NCI-H1105 treated with DMSO at 0.1 percent for 48 hours (cell line): ENCODE measurements around the gene B4GALT3.

Source experiments
- DNase-seq: peaks from one replicate; lab custom pipeline; 2025; lab: John Stamatoyannopoulos, UW

B4GALT3 gene

DNA sequence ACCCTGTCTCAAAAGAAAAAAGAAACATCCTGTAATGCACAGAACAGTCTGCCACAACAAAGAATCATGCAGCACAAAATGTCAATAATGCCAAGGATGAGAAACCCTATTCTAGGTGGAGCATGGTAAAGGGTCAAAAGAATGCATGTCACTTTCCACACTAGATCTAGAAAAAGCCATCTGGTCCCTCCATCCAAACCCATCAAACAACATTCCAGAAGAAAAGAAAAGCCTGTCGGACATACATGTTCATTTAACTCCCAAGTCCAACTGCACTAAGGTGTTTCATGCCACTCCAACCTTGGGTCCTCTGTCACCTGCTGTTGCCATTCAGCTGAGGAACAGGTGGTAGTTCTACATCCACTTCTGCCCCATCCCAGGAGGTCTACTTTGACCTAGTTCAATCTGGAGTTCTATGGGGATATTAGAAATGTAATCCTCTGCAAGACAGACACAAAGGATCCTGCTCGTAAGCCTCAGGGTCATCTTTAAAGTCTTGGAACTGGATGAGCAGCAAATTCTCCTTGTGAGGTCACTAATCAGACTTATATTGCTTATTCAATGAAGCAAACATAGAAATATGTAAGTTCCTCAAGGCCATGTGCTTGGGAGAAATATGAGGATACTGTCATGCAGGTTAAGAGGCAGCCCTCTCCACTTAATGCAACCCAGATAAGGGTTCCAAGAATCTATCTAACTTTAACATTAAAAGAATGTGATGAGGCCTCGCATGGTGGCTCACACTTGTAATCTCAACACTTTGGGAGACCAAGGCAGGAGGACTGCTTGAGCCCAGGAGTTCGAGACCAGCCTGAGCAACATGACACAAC is 48.5 kb downstream of the B4GALT3 start:
- DNase-seq = no peak

DNA sequence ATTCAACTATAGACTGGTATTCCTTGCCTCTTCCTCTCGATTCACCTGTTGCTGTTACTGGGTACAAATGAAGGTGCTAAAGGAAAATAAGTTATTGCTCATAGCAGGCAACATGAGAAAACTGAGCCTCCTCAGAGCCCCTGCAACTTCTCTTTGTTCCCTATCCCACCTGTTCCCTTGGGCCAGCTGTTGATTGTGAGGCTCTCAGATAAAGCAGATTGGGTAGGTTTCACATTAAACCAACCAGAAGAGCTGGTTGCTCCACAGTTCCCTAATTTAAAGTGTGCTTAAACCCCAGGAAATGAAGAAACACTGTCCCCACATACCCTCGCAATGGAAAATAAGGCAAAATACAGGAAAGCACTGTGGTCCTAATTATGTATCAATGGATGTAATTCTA is 49.7 kb downstream of the B4GALT3 start:
- DNase-seq = no peak

DNA sequence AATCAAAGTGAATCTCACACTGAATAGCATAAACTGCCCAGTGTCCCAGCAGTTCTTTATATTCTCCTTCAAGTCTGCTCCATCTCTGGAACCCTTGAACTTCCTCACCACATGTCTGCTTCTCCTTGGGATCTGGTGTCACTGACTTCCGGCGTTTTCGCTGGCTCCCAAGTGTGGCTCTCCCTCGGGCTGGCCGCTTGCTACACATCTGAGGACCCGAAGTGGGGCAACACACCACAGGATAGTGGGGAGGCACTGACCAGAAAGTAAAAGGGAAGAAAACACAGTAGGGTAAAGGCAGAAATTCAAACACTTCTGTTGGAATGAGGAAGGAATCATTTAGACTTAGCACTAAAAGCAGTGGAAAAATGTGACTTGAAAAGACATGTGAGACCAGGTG is 54.3 kb downstream of the B4GALT3 start:
- no peak for DNase-seq

DNA sequence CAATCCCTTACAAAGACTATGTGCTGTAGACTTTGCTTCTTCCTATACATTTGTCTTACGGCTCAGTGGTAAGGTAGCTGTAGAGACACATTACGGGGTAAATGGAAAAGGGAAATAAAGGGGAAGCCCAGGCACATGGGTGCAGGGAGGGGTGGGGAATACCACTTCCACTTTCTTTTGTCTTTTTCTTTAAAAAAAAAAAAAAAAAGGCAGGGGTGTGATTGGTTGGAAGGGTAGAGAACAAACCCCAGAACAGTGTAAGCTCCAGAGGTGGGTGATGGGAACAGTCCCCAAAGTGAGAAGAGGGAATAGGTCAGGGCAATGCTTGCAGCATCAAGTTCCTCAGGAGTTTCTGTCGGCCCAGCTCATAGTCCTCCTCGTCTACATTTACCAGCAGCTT is 55.5 kb downstream of the B4GALT3 start:
- no peak for DNase-seq
